Measurements from ENCODE around the gene DCLK3. TPM values are rescaled to one million over a fixed set of nuclear protein-coding genes. Genes with fewer than 3 reads are reported as not detected.

The DCLK3 gene
- total RNA-seq, 1 experiment from 2014 or later, result 1.4 TPM

DNA sequence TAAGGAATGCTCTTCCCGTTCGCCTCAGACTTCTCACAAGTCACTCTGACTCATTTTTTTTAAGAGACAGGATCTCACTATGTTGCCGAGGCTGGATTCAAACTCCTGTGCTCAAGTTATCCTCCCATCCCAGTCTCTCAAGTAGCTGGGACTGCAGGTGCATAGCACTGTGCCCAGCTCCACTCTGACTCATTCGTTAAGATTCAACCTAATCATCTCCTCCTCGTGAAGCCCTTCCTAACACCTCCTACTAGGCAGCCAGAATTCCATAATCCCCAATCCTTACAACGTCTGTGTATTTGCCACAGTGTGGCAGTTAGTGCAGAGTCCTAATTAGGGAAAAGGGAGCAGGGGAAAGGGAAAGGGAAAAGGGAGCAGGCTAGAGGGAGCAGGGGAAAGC, 26.4 kb upstream of the DCLK3 start:
- H4K91ac ChIP-seq (ENCODE audit: insufficient read length, low read depth, low read length), result no peak overlapping the region

More for the DNA sequence above, 26.4 kb upstream of the DCLK3 start:
- H4K5ac ChIP-seq (ENCODE audit: insufficient read length, low read depth, low read length), result no peak overlapping the region
- H3K27me3 ChIP-seq (ENCODE audit: insufficient read depth, low read length), result no peaks in the 10 kb centered on the region
- H3K4me1 ChIP-seq (ENCODE audit: insufficient read depth, low read length), result no peaks in the 10 kb centered on the region
- H3K4ac ChIP-seq (ENCODE audit: low read depth, low read length), result no peak overlapping the region
- no peak overlapping the region for H2BK12ac ChIP-seq (ENCODE audit: insufficient read length, low read depth, low read length)
- H2BK5ac ChIP-seq (ENCODE audit: insufficient read length, low read length), result no peak overlapping the region
- H3T11ph ChIP-seq (ENCODE audit: low read length), result no peak overlapping the region
- H2BK15ac ChIP-seq (ENCODE audit: low read depth, low read length), result no peak overlapping the region
- H2AFZ ChIP-seq (ENCODE audit: low read length), result no peak overlapping the region
- Mint-ChIP-seq H3K27ac (no peak overlapping the region), H3K4me1 (peaks cover 2 to 8% of the 10 kb centered on the region in 2 experiments; a peak in 3 of 4 replicates), H3K27me3 (ENCODE audit: low read depth) (peaks cover 13% of the 10 kb centered on the region), H3K36me3 (ENCODE audit: insufficient read depth in 1 of 3, low read depth in 3 of 3) (no peaks in the 10 kb centered on the region), H3K4me3 (no peak overlapping the region), H3K9me3 (no peaks in the 10 kb centered on the region)
- no peak overlapping the region for H3K9ac ChIP-seq (ENCODE audit: extremely low read depth, insufficient read length, low read length)
- H2AK5ac ChIP-seq (ENCODE audit: insufficient read length, low read length), result no peak overlapping the region
- H2BK120ac ChIP-seq (ENCODE audit: low read depth, low read length, poor library complexity, severe bottlenecking), result no peak overlapping the region
- H3K23me2 ChIP-seq (ENCODE audit: insufficient read length, low read depth, low read length, poor library complexity, severe bottlenecking), result no peaks in the 10 kb centered on the region
- H2BK20ac ChIP-seq (ENCODE audit: low read depth, low read length, poor library complexity, severe bottlenecking), result no peak overlapping the region
- no peaks in the 10 kb centered on the region for H3K9me3 ChIP-seq (ENCODE audit: control insufficient read depth, low read depth, low read length)
- TF ChIP-seq, protein P1, sequence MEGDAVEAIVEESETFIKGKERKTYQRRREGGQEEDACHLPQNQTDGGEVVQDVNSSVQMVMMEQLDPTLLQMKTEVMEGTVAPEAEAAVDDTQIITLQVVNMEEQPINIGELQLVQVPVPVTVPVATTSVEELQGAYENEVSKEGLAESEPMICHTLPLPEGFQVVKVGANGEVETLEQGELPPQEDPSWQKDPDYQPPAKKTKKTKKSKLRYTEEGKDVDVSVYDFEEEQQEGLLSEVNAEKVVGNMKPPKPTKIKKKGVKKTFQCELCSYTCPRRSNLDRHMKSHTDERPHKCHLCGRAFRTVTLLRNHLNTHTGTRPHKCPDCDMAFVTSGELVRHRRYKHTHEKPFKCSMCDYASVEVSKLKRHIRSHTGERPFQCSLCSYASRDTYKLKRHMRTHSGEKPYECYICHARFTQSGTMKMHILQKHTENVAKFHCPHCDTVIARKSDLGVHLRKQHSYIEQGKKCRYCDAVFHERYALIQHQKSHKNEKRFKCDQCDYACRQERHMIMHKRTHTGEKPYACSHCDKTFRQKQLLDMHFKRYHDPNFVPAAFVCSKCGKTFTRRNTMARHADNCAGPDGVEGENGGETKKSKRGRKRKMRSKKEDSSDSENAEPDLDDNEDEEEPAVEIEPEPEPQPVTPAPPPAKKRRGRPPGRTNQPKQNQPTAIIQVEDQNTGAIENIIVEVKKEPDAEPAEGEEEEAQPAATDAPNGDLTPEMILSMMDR (conservative IDR thresholded peaks at IDR 0.05), result no peak
- no peak overlapping the region for H3K18ac ChIP-seq (ENCODE audit: insufficient read length, low read depth, low read length)
- H3K14ac ChIP-seq (ENCODE audit: insufficient read depth, low read length), result no peak overlapping the region
- no peak overlapping the region for H3K4me2 ChIP-seq (ENCODE audit: insufficient read depth, insufficient read length, low read length)
- no peaks in the 10 kb centered on the region for H4K20me1 ChIP-seq (ENCODE audit: control insufficient read depth, insufficient read depth, insufficient read length)
- no peak overlapping the region for H3K27ac ChIP-seq (ENCODE audit: insufficient read length, low read depth, low read length)
- no peaks in the 10 kb centered on the region for H3K79me1 ChIP-seq (ENCODE audit: insufficient read depth, low read depth, low read length, poor library complexity, severe bottlenecking)
- H3K56ac ChIP-seq (ENCODE audit: insufficient read length, low read depth, low read length), result no peak overlapping the region
- H4K8ac ChIP-seq (replicated peaks; ENCODE audit: insufficient read length, low read depth, low read length), result no peak overlapping the region
- WGBS (ENCODE audit: extremely low coverage, insufficient read length, low lambda C conversion rate), result no CpG with 5 or more reads among the region's 6 CpGs
- no peak for DNase-seq
- no peak overlapping the region for H3K23ac ChIP-seq (ENCODE audit: insufficient read length, low read depth, low read length)
- H3K79me2 ChIP-seq (ENCODE audit: insufficient read depth, low read length), result no peaks in the 10 kb centered on the region

All from H9 (cell line).